Measurements from ENCODE around the gene TXNRD2. TPM values are rescaled to one million over a fixed set of nuclear protein-coding genes. Genes with fewer than 3 reads are reported as not detected.

TXNRD2 gene
- total and polyA plus RNA-seq, 8 donors: 6.4 to 69.5 (median 42.3) TPM

DNA sequence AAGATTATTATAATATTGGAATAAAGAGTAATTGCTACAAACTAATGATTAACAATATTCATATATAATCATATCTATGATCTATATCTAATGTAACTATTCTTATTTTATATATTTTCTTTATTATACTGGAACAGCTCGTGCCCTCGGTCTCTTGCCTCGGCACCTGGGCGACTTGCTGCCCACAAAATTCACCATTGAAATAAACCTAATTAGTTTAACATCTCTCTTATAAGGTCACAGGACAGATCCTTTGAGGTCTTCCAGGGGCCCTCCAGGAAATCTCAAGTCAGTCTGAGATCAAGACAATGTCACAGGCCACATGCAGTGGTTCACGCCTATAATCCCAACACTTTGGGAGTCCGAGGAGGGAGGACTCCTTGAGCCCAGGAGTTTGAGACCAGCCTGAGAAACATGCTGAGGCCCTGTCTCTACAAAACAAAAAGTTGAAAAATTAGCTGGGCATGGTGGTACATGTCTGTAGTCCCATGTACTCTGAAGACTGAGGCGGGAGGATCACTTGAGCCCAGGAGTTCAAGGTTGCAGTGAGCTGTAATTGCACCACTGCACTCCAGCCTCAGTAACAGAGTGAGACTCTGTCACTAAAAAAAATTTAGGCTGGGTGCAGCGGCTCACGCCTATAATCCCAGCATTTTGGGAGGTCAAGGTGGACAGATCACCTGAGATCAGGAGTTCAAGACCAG is 6.6 kb upstream of the TXNRD2 start:
- peaks cover 0 to 8% (median 1%) of the 10 kb centered on the region in 4 donors for H3K36me3 ChIP-seq
- intact Hi-C loops (cut with DNase I; ENCODE audit: low total_unique reads): no loop called here
- H3K4me3 ChIP-seq: no peak overlapping the region
- H3K27ac ChIP-seq: peak overlapping the region in 4 of 5 donors; percentile 14 to 90 (median 72)
- WGBS, 5 donors: 76 to 89% (median 79%) methylated on average over 9 of the region's 9 CpGs
- DNase-seq: no peak
- H3K27me3 ChIP-seq: no peaks in the 10 kb centered on the region
- H3K4me1 ChIP-seq: peaks cover 20 to 76% (median 39%) of the 10 kb centered on the region in 4 donors
- no peak for TF ChIP-seq EP300 (IDR thresholded peaks at IDR 0.05)
- TF ChIP-seq, protein P1, sequence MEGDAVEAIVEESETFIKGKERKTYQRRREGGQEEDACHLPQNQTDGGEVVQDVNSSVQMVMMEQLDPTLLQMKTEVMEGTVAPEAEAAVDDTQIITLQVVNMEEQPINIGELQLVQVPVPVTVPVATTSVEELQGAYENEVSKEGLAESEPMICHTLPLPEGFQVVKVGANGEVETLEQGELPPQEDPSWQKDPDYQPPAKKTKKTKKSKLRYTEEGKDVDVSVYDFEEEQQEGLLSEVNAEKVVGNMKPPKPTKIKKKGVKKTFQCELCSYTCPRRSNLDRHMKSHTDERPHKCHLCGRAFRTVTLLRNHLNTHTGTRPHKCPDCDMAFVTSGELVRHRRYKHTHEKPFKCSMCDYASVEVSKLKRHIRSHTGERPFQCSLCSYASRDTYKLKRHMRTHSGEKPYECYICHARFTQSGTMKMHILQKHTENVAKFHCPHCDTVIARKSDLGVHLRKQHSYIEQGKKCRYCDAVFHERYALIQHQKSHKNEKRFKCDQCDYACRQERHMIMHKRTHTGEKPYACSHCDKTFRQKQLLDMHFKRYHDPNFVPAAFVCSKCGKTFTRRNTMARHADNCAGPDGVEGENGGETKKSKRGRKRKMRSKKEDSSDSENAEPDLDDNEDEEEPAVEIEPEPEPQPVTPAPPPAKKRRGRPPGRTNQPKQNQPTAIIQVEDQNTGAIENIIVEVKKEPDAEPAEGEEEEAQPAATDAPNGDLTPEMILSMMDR (IDR thresholded peaks at IDR 0.05): peak in 2 of 7 experiments; percentile 7 to 44
- no peaks in the 10 kb centered on the region for H3K9me3 ChIP-seq

DNA sequence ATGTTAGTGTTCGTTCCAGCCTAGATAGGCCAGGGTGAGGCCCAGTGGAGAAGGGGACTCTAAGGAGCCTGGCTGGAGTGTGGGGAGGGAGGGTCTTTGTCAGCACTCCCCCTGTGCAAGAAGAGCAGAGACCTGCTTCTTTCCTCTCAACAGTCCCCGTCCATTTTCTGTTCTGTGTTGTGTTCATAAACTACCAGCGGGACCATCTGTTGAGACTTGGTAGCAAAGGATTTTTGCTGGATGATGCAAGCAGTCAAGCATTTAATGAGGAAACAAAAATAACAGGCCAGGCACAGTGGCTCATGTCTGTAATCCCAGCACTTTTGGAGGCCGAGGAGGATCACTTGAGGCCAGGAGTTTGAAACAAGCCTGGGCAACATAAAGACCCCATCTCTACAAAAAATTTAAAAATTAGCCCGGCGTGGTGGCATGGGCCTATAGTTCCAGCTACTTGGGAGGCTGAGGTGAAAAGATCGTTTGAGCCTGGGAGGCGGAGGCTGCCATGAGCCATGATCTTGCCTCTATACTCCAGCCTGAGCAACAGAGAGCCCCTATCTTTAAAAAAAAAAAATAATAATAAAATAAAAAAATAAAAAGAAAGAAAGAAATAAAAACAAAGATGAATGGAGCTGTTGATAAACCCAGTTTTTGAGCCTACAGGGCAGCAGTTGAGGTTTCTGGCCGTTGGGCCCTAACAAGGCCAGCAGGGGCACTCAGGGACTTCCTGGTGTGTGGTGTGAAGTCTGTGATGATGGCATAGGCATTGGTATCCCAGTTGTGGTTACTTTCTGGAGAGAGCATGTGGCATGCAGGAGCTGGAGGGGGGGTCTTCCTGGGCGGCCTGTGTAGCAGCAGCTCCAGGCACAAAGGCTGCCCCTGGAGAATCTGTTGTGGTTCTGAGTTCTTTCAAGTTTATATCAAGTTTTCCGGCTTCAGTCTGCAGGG is 1.7 kb upstream of the TXNRD2 start:
- intact Hi-C loops (cut with DNase I; ENCODE audit: low total_unique reads): no loop called here
- TF ChIP-seq EP300 (IDR thresholded peaks at IDR 0.05): no peak
- TF ChIP-seq POLR2AphosphoS5 (IDR thresholded peaks at IDR 0.05): peak; percentile 31 to 72 (median 66)
- H3K4me3 ChIP-seq: peak overlapping the region; percentile 61 to 86 (median 74)
- H3K27me3 ChIP-seq: no peaks in the 10 kb centered on the region
- H3K9me3 ChIP-seq: no peaks in the 10 kb centered on the region
- WGBS, 5 donors: 51 to 61% (median 59%) methylated on average over 11 of the region's 11 CpGs
- peaks cover 45 to 91% (median 60%) of the 10 kb centered on the region in 4 donors for H3K4me1 ChIP-seq
- H3K36me3 ChIP-seq: peaks cover 0 to under 1% (median 0%) of the 10 kb centered on the region in 4 donors
- DNase-seq: peak in 1 of 2 donors; percentile 81
- H3K27ac ChIP-seq: peak overlapping the region; percentile 90 to 98 (median 93)

DNA sequence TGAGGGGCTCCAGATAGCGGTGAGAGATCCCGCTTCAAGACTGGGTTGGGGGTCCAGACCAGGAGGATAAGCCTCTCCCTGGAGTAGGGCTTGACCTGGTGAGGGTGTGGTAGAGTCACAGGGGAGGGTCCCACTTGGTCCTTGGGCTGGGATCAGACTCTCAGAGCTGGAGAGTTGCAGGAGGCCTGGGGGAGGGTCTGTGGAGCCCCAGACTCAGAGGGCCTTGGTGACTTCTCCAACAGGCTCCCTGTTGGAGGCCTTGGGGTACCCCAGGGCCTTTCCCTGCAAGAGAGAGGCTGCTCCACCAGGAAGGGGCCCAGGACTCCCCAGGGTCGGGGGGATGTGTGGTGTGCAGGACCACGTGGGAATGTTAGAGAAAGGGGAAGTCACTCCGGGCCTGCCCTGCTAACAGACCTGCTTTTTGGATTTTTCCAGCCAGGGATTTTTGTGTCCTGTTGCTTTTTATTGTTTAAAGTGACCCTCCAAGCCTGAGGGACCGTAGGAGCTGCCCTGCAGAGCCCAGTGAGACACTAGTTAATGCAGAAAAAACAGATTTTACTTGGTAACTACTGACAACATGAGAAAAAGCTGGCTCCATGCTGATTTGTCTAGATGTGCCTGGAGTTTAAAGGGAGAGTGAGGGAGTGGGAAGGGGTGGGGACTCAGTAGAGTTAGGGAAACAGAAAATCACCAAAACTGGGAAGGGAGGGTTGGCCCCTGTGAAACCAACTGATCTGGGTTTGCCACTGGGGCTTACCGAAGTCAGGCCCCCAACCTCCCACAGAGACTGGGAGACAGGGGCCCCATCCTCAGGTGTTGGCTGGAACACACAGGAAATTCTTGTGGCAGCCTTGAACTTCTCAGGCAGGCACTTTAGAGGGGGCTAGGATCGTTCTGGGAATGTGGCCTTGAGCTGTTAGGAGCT is 801 bp upstream of the TXNRD2 start:
- peak in 1 of 2 donors; percentile 82 for DNase-seq
- WGBS, 5 donors: 1 to 8% (median 4%) methylated on average over 8 of the region's 8 CpGs
- Histone ChIP-seq H3K36me3 (no peaks in the 10 kb centered on the region), H3K9me3 (no peaks in the 10 kb centered on the region), H3K27me3 (no peaks in the 10 kb centered on the region), H3K27ac (peak overlapping the region; percentile 90 to 98 (median 93)), H3K4me3 (peak overlapping the region; percentile 61 to 86 (median 74)), H3K4me1 (peaks cover 43 to 91% (median 61%) of the 10 kb centered on the region in 4 donors)
- intact Hi-C loops (cut with DNase I; ENCODE audit: low total_unique reads): no loop called here
- TF ChIP-seq POLR2AphosphoS5 (IDR thresholded peaks at IDR 0.05) (no peak), POLR2A (IDR thresholded peaks at IDR 0.05) (no peak), EP300 (IDR thresholded peaks at IDR 0.05) (no peak)
- TF ChIP-seq, protein P1 (IDR thresholded peaks at IDR 0.05): no peak

DNA sequence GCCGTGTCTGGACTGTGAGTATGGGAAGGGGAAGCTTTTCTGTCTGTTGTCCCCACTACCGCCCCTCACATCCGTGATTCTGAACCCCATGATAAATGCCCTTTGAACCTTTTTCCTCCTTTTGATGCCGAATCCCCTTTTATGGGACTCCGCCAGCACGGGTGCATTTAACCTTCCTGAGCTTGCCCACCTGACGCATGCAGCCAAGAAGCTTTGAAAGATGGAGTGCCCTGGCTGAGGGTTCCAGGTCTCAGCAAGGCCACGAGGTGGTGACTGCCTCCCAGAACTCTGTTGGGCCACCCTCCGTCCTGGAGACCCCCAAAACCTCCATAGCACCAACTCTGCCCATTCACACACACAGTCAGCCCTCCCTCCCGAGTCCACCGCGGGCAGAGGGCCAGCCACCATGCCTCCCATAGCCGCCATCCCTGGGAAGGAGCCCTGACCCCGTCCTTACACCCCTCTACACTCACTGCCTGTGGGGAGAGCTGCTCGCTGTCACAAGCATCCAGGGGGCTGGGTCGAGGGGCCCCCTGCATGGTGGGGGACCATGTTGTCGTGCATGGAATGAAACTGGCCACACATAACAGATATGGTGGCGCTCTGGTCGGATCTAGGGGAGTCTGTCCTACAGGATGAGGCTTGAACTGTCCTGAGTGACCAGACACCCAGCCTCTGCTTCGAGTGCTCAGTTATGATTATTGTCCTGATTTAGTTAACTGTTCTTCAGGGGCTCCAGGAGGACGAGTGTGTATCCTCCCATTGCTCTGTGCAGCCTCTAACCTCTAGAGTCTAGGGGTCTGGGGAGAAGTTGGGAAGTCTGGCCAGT is 868 bp downstream of the TXNRD2 start:
- H3K27ac ChIP-seq: peak overlapping the region; percentile 90 to 98 (median 93)
- H3K27me3 ChIP-seq: no peaks in the 10 kb centered on the region
- no peak for TF ChIP-seq EP300 (IDR thresholded peaks at IDR 0.05)
- no peak for TF ChIP-seq POLR2AphosphoS5 (IDR thresholded peaks at IDR 0.05)
- no peak for TF ChIP-seq POLR2A (IDR thresholded peaks at IDR 0.05)
- TF ChIP-seq, protein P1 (IDR thresholded peaks at IDR 0.05): no peak
- H3K36me3 ChIP-seq: peaks cover 0 to 5% (median 0%) of the 10 kb centered on the region in 4 donors
- H3K4me1 ChIP-seq: peaks cover 53 to 82% (median 59%) of the 10 kb centered on the region in 4 donors
- peak overlapping the region; percentile 61 to 86 (median 74) for H3K4me3 ChIP-seq
- peaks cover 0 to 3% (median 0%) of the 10 kb centered on the region in 4 donors for H3K9me3 ChIP-seq
- intact Hi-C loops (cut with DNase I; ENCODE audit: low total_unique reads): no loop called here
- no peak for DNase-seq
- 59 to 71% (median 64%) methylated on average over 21 of the region's 21 CpGs for WGBS, 5 donors
